Natural killer cell (primary cell): ENCODE results near the gene THSD1. TPM values are rescaled to one million over a fixed set of nuclear protein-coding genes. Genes with fewer than 3 reads are reported as not detected.
"Not testable (repeated sequence)": the region's sequence is repeated elsewhere in the genome, so short reads cannot be mapped to it uniquely, and the experiment has no call there.

ENCODE experiments used
- ATAC-seq, 3 donors: fragments of 150-1000 bp in 2 of 3; fragments of 200-7000 bp in 1 of 3; cut with Tn5 transposase; 1 replicate in 1 of 3; 2 replicates in 2 of 3; pipeline ENCODE4 v1.10.0; 2021; ENCODE audit warnings: mild to moderate bottlenecking in 2 of 3, moderate library complexity in 2 of 3
- DNase-seq, 2 donors: peaks; one replicate each; pipeline versions ENCODE4 v3.0.0 to v3.0.0-alpha.2; 2013 to 2021; ENCODE audit warnings: mixed read lengths in 1 of 2
- H3K27ac ChIP-seq: one replicate; pipeline ENCODE4 v1.5.1; 2013; ENCODE audit warnings: mild to moderate bottlenecking, low read length
- H3K27me3 ChIP-seq: one replicate; pipeline ENCODE4 v1.6.1; 2013; ENCODE audit warnings: low read length; ENCODE audit not compliant: control insufficient read depth, insufficient read depth
- H3K36me3 ChIP-seq: one replicate; pipeline ENCODE4 v1.6.1; 2013; ENCODE audit warnings: low read length; ENCODE audit not compliant: control insufficient read depth, insufficient read depth
- H3K4me1 ChIP-seq: one replicate; pipeline ENCODE4 v1.6.1; 2013; ENCODE audit warnings: low read length; ENCODE audit not compliant: control insufficient read depth, insufficient read depth
- H3K4me3 ChIP-seq: one replicate; pipeline ENCODE4 v1.5.1; 2013; ENCODE audit warnings: low read length
- H3K9me3 ChIP-seq: one replicate; pipeline ENCODE4 v1.6.1; 2013; ENCODE audit warnings: low read length; ENCODE audit not compliant: control insufficient read depth, insufficient read depth
- H3K27ac Mint-ChIP-seq, 2 donors: one replicate each; pipeline ENCODE4 v1.8.0; 2022; ENCODE audit warnings: mild to moderate bottlenecking in 2 of 2, mixed read lengths in 2 of 2, moderate library complexity in 1 of 2
- H3K27me3 Mint-ChIP-seq, 2 donors: one replicate each; pipeline ENCODE4 v1.8.0; 2022; ENCODE audit warnings: low read depth in 2 of 2, mixed read lengths in 2 of 2
- H3K36me3 Mint-ChIP-seq: one replicate; pipeline ENCODE4 v1.8.0; 2022; ENCODE audit warnings: mixed read lengths
- H3K4me1 Mint-ChIP-seq, 2 donors: one replicate each; pipeline ENCODE4 v1.8.0; 2022; ENCODE audit warnings: mixed read lengths in 2 of 2
- H3K4me3 Mint-ChIP-seq: one replicate; pipeline ENCODE4 v1.8.0; 2022; ENCODE audit warnings: mild to moderate bottlenecking, moderate library complexity, mixed read lengths
- H3K9me3 Mint-ChIP-seq, 2 donors: one replicate each; pipeline ENCODE4 v1.8.0; 2022; ENCODE audit warnings: mixed read lengths in 2 of 2
- WGBS: methylation state at CpG from one replicate; pipeline ENCODE4 v1.1.7; 2013; ENCODE audit warnings: missing lambda C conversion rate; ENCODE audit not compliant: insufficient coverage; 5-methylcytosine and 5-hydroxymethylcytosine counted together
- intact Hi-C: fragments of 100-400 bp; cut with micrococcal nuclease; formaldehyde crosslinking; loops from one replicate; pipeline ENCODE4 v1.14.2; 2022
- total RNA-seq, 4 donors: library from RNA; stranded (reverse); fragments of 120-200 nt in 1 of 4; gene quantifications; one replicate each; pipeline versions ENCODE4 v1.2.3 to v1.2.4, GENCODE V29; 2013 to 2022
- TF ChIP-seq, protein P1 (sequence below): fragments of 200-600 bp; IDR thresholded peaks from one replicate; pipeline ENCODE4 v1.8.0; 2022; ENCODE audit warnings: antibody characterized with exemption

The THSD1 gene
- total RNA-seq, 3 donors from 2014 or later (not counting 1 experiment from before 2014, with no cell fraction given), result 0.61 to 1.2 (median 0.84) TPM

DNA sequence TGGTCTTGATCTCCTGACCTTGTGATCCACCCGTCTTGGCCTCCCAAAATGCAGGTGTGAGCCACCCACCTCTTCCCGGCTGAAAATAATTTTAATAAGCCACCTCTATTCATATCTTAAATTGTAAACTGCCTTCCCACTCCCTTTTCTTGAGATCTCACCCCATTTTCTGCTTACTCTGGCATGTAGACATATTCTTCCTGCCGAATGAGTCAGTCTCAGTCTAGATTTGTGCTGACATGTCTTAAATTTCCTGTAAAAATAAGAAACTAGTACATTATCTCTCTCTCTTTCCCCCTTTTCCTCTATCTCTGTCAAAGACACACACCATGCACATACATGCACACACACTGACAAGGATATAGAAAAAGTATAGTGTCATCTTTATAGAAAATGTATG lies 60.9 kb downstream of the THSD1 start:
- H3K9me3 ChIP-seq, result no peaks in the 10 kb centered on the region
- ATAC-seq, result no peak
- H3K4me3 Mint-ChIP-seq, result no peak overlapping the region
- H3K9me3 Mint-ChIP-seq, result no peaks in the 10 kb centered on the region
- intact Hi-C loops, result no loop called here
- no peaks in the 10 kb centered on the region for H3K4me1 Mint-ChIP-seq
- H3K27ac ChIP-seq, result no peak overlapping the region
- H3K27me3 ChIP-seq, result no peaks in the 10 kb centered on the region
- H3K27ac Mint-ChIP-seq, result no peak overlapping the region
- WGBS, result 83% methylated on average over 3 of the region's 3 CpGs
- no peak for DNase-seq
- no peaks in the 10 kb centered on the region for H3K4me1 ChIP-seq
- no peaks in the 10 kb centered on the region for H3K36me3 Mint-ChIP-seq
- H3K4me3 ChIP-seq, result no peak overlapping the region
- peaks cover 14 to 30% of the 10 kb centered on the region in 2 donors for H3K27me3 Mint-ChIP-seq
- no peaks in the 10 kb centered on the region for H3K36me3 ChIP-seq
- TF ChIP-seq, protein P1, sequence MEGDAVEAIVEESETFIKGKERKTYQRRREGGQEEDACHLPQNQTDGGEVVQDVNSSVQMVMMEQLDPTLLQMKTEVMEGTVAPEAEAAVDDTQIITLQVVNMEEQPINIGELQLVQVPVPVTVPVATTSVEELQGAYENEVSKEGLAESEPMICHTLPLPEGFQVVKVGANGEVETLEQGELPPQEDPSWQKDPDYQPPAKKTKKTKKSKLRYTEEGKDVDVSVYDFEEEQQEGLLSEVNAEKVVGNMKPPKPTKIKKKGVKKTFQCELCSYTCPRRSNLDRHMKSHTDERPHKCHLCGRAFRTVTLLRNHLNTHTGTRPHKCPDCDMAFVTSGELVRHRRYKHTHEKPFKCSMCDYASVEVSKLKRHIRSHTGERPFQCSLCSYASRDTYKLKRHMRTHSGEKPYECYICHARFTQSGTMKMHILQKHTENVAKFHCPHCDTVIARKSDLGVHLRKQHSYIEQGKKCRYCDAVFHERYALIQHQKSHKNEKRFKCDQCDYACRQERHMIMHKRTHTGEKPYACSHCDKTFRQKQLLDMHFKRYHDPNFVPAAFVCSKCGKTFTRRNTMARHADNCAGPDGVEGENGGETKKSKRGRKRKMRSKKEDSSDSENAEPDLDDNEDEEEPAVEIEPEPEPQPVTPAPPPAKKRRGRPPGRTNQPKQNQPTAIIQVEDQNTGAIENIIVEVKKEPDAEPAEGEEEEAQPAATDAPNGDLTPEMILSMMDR, result no peak

- ATAC-seq (no peak), DNase-seq (no peak)
- no peak overlapping the region for H3K4me3 ChIP-seq
- peaks cover 14 to 30% of the 10 kb centered on the region in 2 donors for H3K27me3 Mint-ChIP-seq
- no peaks in the 10 kb centered on the region for H3K27me3 ChIP-seq
- no peaks in the 10 kb centered on the region for H3K4me1 ChIP-seq
- H3K4me3 Mint-ChIP-seq, result no peak overlapping the region
- WGBS, result 88% methylated on average over 10 of the region's 10 CpGs
- TF ChIP-seq, protein P1, result no peak
- H3K27ac Mint-ChIP-seq, result no peak overlapping the region
- H3K36me3 ChIP-seq, result no peaks in the 10 kb centered on the region
- no peaks in the 10 kb centered on the region for H3K4me1 Mint-ChIP-seq
- intact Hi-C loops, result no loop called here
- no peaks in the 10 kb centered on the region for H3K9me3 Mint-ChIP-seq
- H3K36me3 Mint-ChIP-seq, result no peaks in the 10 kb centered on the region
- no peak overlapping the region for H3K27ac ChIP-seq
- H3K9me3 ChIP-seq, result no peaks in the 10 kb centered on the region
Measured at GRCh38 chr13:52344108-52344507, 61.9 kb downstream of the THSD1 start.

DNA sequence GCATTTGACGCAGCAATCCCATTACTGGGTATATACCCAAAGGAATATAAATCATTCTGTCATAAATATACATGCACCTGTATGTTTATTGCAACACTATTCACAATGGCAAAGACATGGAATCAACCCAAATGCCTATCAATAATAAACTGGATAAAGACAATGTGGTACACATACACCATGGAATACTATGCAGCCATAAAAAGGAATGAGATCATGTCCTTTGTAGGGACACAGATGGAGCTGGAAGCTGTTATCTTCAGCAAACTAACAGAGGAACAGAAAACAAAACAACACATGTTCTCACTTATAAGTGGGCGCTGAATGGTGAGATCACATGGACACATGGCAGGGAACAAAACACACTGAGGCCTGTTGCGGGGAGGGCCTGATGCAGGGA lies 63.8 kb downstream of the THSD1 start:
- H3K9me3 Mint-ChIP-seq, H3K27ac ChIP-seq, H3K27ac Mint-ChIP-seq, H3K4me3 ChIP-seq, H3K9me3 ChIP-seq, H3K4me1 ChIP-seq, ATAC-seq, H3K27me3 ChIP-seq, H3K4me3 Mint-ChIP-seq, DNase-seq, H3K36me3 Mint-ChIP-seq, intact Hi-C loops, H3K4me1 Mint-ChIP-seq, H3K36me3 ChIP-seq: not testable (repeated sequence)
- 100% methylated on average over 2 of the region's 3 CpGs for WGBS
- H3K27me3 Mint-ChIP-seq, result peaks cover 9 to 30% of the 10 kb centered on the region in 2 donors

- H3K27ac Mint-ChIP-seq, H3K4me3 Mint-ChIP-seq, H3K27me3 ChIP-seq, H3K27ac ChIP-seq, H3K36me3 ChIP-seq, ATAC-seq, H3K9me3 ChIP-seq, H3K4me1 ChIP-seq, H3K4me1 Mint-ChIP-seq, H3K4me3 ChIP-seq, DNase-seq, intact Hi-C loops, H3K9me3 Mint-ChIP-seq, H3K36me3 Mint-ChIP-seq: not testable (repeated sequence)
- WGBS, result 87% methylated on average over 4 of the region's 7 CpGs
- H3K27me3 Mint-ChIP-seq, result peaks cover 0 to 12% of the 10 kb centered on the region in 2 donors
Measured at GRCh38 chr13:52337828-52338455, 68.0 kb downstream of the THSD1 start.

DNA sequence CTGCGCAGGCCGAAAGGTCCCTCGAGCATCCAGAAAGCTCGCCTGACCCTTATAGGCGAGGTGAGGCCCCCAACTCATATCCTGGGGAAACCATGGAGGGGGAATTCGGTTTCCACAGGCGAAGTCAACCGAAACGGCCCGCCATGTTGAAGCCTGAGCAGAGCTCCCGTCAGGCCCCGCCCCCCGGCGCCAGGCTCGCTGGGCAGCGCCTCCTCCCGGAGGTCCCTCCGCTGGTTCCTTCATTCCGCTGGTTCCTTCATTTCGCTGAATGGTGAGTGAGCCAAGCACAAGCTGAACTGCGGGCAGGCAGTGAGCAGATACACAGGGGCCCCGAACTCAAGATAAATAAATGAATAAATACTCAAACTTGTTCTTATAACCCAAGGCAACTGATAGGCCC lies 71.9 kb downstream of the THSD1 start:
- H3K27me3 Mint-ChIP-seq, intact Hi-C loops, H3K36me3 ChIP-seq, H3K27ac Mint-ChIP-seq, H3K27me3 ChIP-seq, H3K4me1 ChIP-seq, H3K36me3 Mint-ChIP-seq, DNase-seq, H3K4me1 Mint-ChIP-seq, H3K4me3 ChIP-seq, H3K4me3 Mint-ChIP-seq, ATAC-seq, H3K27ac ChIP-seq, H3K9me3 Mint-ChIP-seq, H3K9me3 ChIP-seq: not testable (repeated sequence)
- WGBS, result no CpG with 5 or more reads among the region's 22 CpGs

- H3K4me3 ChIP-seq, DNase-seq, H3K27me3 Mint-ChIP-seq, H3K9me3 ChIP-seq, H3K27ac Mint-ChIP-seq, H3K36me3 ChIP-seq, H3K4me3 Mint-ChIP-seq, H3K36me3 Mint-ChIP-seq, H3K27me3 ChIP-seq, H3K4me1 Mint-ChIP-seq, H3K27ac ChIP-seq, intact Hi-C loops, H3K9me3 Mint-ChIP-seq, ATAC-seq, H3K4me1 ChIP-seq: not testable (repeated sequence)
- WGBS, result 40% methylated on average over 2 of the region's 6 CpGs
Measured at GRCh38 chr13:52331844-52332243, 74.1 kb downstream of the THSD1 start.
